Aorta (tissue), 5 donors: ENCODE results near the gene NOM1. TPM values are rescaled to one million over a fixed set of nuclear protein-coding genes. Genes with fewer than 3 reads are reported as not detected.
A peak's percentile ranks its signal among the peaks of the same experiment; 100 is the strongest.

Source experiments
- ATAC-seq: fragments of 200-7000 bp; cut with Tn5 transposase; one replicate; pipeline ENCODE4 v1.9.1; 2022; ENCODE audit warnings: moderate library complexity; ENCODE audit not compliant: low FRiP score
- DNase-seq, 2 donors: peaks; one replicate each; pipeline ENCODE4 v3.0.0-alpha.2; 2020
- H3K27ac ChIP-seq, 2 donors: one replicate each; pipeline ENCODE4 v1.5.1; 2013; ENCODE audit warnings: low read length in 2 of 2, mild to moderate bottlenecking in 2 of 2, moderate library complexity in 2 of 2, control low read depth in 1 of 2, inconsistent platforms in 1 of 2, low read depth in 1 of 2
- H3K27me3 ChIP-seq, 2 donors: one replicate each; pipeline ENCODE4 v1.6.1; 2013; ENCODE audit warnings: control low read depth in 1 of 2, low read length in 1 of 2, mild to moderate bottlenecking in 1 of 2, moderate library complexity in 1 of 2; ENCODE audit not compliant: insufficient read depth in 2 of 2, control insufficient read depth in 1 of 2
- H3K36me3 ChIP-seq, 2 donors: one replicate each; pipeline ENCODE4 v1.6.1; 2013; ENCODE audit warnings: control low read depth in 1 of 2, low read length in 1 of 2, mild to moderate bottlenecking in 1 of 2; ENCODE audit not compliant: insufficient read depth in 2 of 2, control insufficient read depth in 1 of 2
- H3K4me1 ChIP-seq, 2 donors: one replicate each; pipeline ENCODE4 v1.6.1; 2013; ENCODE audit warnings: low read length in 2 of 2, control low read depth in 1 of 2, mild to moderate bottlenecking in 1 of 2, moderate library complexity in 1 of 2; ENCODE audit not compliant: insufficient read depth in 2 of 2, control insufficient read depth in 1 of 2
- H3K4me3 ChIP-seq, 2 donors: one replicate each; pipeline ENCODE4 v1.5.1; 2013; ENCODE audit warnings: low read length in 2 of 2, control low read depth in 1 of 2, mild to moderate bottlenecking in 1 of 2
- H3K9me3 ChIP-seq: one replicate; pipeline ENCODE4 v1.6.1; 2013; ENCODE audit warnings: mild to moderate bottlenecking, low read length; ENCODE audit not compliant: control insufficient read depth
- WGBS, 2 donors: extraction: QIAGEN DNeasy Blood & Tissue Kit; methylation state at CpG; one replicate each; pipeline ENCODE4 v1.1.7; 2013; 5-methylcytosine and 5-hydroxymethylcytosine counted together
- intact Hi-C, 2 donors: fragments of 100-400 bp; cut with DNase I; formaldehyde crosslinking; loops; one replicate each; pipeline versions ENCODE4 v1.14.2 to v1.15.0; 2022
- polyA plus RNA-seq, 2 donors: library from polyadenylated mRNA; stranded (reverse); fragments of 200-250 nt; gene quantifications; one replicate each; pipeline ENCODE4 v1.2.3, GENCODE V29; 2013
- total RNA-seq, 2 donors: library from RNA; stranded (reverse); fragmentation: NEBNext Ultra II Directional; extraction: Animal tissue kit (Norgen Biotek cat#: 25700); gene quantifications; one replicate each; pipeline ENCODE4 v1.2.1, GENCODE V29; 2021
- donor health status: healthy with polysubstance abuse.
- donor health status: Bipolar disorder and iron deficiency.
- donor health status: DM: no; HTN: no; CAD: no.
- donor health status: DM: no; HTN: no; CAD: no.
- donor health status: DM: yes; HTN: yes; CAD: no.

The NOM1 gene
- total and polyA plus RNA-seq, 4 donors, result 4.6 to 23.5 (median 14.9) TPM

DNA sequence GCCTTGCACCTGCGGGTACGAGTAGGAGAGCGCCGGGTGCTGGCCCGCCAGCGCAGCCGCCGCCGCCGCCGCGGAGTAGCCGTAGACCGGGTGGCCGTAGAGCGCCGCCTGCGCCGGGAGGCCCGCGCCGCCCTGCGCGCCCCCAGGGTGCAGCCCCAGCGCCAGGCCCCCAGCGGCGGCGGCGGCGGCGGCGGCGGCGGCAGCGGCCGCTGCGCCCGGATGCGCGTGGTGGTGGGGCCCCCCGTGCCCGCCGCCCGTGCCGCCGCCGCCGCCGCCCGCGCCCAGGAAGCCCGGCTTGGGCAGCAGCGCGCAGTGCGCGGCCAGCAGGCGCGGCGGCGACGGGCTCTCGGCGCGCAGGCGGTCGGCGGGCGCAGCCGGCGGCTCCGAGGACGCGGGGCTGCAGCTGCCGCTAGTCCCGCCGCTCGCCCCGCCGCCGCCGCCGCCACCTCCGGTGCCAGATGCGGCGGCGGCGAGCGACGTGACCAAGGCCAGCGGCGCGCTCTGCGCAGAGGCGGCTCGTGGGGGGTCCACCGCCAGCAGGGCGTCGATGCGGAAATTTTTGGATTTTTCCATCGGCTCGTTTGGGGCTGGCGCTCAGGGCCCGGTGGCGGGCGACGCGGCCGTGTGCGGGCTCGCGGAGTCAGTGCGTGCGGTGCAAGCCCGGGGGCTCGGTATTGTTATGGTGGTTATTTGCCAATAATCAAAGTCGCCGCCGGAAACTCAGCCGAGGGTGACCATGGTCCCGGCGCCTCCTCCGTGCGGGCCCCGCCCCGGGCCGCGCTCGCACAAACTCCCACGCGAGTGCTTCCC is 60.5 kb downstream of the NOM1 start:
- intact Hi-C loops, result no loop called here
- 1% methylated on average over 65 to 130 of the region's 130 CpGs for WGBS, 2 donors
- peak overlapping the region; percentile 18 to 45 for H3K4me3 ChIP-seq
- H3K27ac ChIP-seq, result no peak overlapping the region
- H3K27me3 ChIP-seq, result peaks cover 0 to 2% of the 10 kb centered on the region in 2 donors
- ATAC-seq (no peak), DNase-seq (no peak)
- no peaks in the 10 kb centered on the region for H3K36me3 ChIP-seq
- no peaks in the 10 kb centered on the region for H3K9me3 ChIP-seq
- no peaks in the 10 kb centered on the region for H3K4me1 ChIP-seq

DNA sequence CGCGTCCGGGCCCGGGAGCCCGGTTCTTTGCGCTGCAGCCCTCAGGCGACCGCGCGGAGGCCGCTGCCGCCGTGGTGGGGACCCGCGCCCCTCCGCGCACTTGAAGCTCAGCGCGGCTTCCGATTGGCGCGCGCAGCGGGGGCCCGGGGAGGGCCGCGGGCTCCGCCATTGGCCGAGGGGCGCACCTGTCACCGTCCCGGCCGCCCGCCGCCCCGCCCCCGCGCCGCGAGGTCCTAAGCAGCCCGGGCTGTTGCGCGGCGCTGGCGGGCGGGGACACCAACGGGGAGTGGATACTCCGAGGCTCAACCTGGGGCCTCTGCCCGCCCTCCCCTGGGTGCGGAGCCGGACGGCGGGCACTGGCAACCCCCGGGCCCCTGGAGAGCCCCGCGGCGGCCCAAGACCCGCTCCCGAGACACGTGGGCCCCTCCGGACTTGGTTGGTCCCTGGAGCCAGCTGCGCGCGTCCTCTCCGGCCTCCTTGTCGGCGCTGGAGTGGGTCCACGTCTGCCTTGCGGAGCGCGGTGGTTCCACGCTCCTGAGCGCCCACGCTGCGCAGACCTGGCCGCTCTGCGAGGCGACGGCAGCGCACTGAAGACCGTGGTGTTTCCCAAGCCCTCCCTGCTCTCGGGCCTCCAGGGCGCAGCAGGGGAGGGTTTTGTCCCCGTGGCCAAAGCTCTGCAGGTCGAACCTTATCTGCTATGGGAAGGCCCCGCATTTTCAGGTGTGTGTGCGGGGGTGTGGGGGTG is 61.2 kb downstream of the NOM1 start, which contains the start of gene MNX1:
Gene MNX1 (minus strand): TSS at position 76 of the 745 bp plus-strand sequence. CDS start 313 bp downstream, outside the sequence.
- DNase-seq, result peak in 1 of 2 donors; percentile 76
- Histone ChIP-seq H3K27ac (no peak within 1 kb of the TSS), H3K4me1 (no peaks in the 10 kb centered on the region), H3K27me3 (peaks cover 0 to 2% of the 10 kb centered on the region in 2 donors), H3K9me3 (no peaks in the 10 kb centered on the region), H3K36me3 (no peaks in the 10 kb centered on the region), H3K4me3 (peak within 1 kb of the TSS; percentile 18 to 45)
- ATAC-seq, result no peak
- 0 to 1% methylated on average over 75 to 87 of the region's 87 CpGs for WGBS, 2 donors
- intact Hi-C loops, result no loop called here

DNA sequence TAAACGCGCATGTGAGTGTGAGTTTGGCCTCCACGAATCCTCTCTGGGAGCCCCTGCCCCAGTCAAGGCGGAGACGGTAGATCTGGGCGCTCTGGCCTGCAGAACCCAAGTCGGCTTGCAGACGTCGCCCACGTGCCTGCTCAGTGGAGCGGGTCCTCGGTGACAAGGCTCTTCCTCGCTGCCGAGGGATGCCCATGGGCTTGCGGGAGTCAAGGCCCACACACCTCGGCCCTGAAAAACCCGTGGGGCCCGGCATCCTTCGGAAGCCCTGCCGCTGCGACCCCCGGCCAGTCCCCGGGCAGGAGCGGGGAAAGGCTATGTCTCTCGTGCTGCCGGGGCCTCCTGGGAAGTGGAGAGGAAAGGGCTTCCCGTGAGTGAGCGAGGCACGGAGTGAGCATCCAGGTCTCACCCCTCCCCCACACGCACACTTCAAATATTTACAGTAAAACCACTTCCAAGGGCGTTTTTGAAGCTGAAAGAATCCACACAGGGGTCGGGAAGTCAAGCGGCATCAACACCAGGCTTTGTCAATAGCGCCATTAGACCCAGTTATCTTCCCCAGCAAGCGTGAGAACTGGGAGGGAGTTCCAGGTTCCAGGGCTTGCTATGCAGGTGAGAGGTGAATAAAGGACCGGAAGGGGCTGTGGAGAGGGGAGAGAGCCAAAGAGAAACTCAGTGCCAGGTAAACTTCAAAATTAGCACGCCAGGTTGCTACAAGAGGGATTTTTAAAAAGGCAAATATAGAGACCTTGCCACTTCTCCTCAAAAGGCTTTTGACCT is 62.0 kb downstream of the NOM1 start:
- peak in 1 of 2 donors; percentile 70 for DNase-seq
- WGBS, 2 donors, result 3% methylated on average over 37 of the region's 37 CpGs
- intact Hi-C loops, result no loop called here
- Histone ChIP-seq H3K27me3 (peaks cover 0 to 2% of the 10 kb centered on the region in 2 donors), H3K36me3 (no peaks in the 10 kb centered on the region), H3K4me3 (no peak overlapping the region), H3K4me1 (no peaks in the 10 kb centered on the region), H3K27ac (no peak overlapping the region), H3K9me3 (no peaks in the 10 kb centered on the region)
- ATAC-seq, result no peak

DNA sequence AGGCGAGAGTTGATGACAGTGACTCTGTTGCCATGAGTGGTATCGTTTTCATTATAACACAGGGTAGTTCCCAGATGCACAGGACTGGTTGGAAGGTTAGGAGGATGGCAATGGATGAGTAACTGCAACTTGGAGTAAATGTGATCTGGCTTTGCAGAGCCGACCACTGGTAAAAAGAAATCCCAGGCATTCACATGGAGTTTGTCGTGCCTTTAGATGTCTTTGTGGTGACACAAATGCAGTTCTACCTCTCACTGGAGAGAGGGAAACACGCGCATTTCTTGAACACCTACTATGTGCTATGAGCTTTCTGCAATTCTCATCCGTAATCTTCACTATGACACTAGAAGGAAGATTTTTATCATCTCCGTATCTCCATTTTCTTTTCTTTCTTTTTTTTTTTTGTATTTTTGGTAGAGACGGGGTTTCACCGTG is 62.6 kb downstream of the NOM1 start:
- no peaks in the 10 kb centered on the region for H3K9me3 ChIP-seq
- no peaks in the 10 kb centered on the region for H3K4me1 ChIP-seq
- H3K27me3 ChIP-seq, result peaks cover 0 to 2% of the 10 kb centered on the region in 2 donors
- H3K36me3 ChIP-seq, result no peaks in the 10 kb centered on the region
- intact Hi-C loops, result no loop called here
- no peak for DNase-seq
- no peak for ATAC-seq
- H3K4me3 ChIP-seq, result no peak overlapping the region
- 12 to 16% methylated on average over 10 of the region's 10 CpGs for WGBS, 2 donors
- no peak overlapping the region for H3K27ac ChIP-seq

DNA sequence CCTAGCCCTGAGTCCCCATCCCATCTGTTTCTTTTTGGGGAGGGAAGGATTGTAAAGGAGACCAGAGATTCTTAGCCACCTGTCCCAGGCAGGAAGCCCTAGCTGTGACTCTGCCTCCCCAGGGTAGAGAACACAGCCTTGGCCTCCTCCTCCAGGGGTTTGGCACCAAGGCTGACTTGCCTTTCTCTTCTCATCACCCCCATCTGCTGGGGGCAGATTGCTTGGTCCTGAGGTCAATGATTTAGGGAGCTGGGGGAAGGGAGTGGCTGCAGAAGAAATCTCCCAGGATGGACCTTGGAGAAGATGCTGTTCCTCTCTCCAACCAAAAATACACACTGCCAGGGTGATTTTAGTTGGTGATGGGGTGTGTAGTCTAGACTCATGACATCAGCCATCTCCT is 63.6 kb downstream of the NOM1 start:
- no peaks in the 10 kb centered on the region for H3K9me3 ChIP-seq
- no peaks in the 10 kb centered on the region for H3K36me3 ChIP-seq
- no peak overlapping the region for H3K27ac ChIP-seq
- intact Hi-C loops, result no loop called here
- H3K4me1 ChIP-seq, result no peaks in the 10 kb centered on the region
- DNase-seq (no peak), ATAC-seq (no peak)
- no peak overlapping the region for H3K4me3 ChIP-seq
- peaks cover 0 to 2% of the 10 kb centered on the region in 2 donors for H3K27me3 ChIP-seq

DNA sequence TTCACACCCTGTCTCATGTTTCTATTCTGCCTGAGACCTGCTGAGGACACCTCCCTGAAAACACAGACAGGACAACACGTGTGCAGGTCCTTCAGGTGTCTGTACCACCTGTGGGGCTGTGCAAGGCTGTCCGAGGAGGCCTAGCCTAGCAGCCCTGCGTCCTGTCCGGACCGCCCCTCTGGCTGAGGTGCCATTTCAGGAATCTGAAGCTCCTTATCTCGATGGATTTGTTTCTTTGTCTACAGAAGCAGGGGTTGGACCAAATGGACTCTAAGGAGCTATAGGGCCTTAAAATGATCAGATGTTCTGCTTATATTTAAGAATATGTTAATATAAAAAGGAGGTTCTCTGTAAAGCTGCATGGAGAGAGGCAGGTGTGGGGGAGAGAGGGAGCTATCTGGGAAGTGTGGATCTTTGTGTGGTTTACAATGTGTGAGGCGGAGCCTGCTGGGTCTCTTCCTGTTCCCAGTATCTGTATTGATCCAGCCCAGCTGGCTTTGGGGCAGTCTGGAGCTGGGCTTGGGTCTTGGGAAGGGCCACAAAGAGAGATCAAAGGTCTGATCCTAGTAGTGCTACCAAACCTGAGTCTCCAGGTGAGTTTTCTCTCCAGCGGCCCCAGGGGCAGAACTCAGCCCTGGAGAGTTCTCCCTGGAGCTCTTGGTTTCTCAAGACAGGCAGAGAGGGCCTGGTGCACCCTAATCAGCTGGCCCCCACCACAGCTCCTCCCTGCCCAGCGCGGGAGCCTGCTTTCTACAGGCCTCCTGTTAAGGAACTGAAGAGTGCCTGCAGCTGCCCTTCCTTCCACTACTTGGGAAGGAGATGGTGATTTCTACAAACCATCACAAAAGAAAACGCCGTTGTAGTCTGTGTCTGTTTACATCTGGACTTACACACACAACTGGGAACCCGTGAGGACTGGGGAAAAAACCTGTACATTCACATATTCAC is 64.4 kb downstream of the NOM1 start:
- Histone ChIP-seq H3K27ac (no peak overlapping the region), H3K36me3 (no peaks in the 10 kb centered on the region), H3K4me3 (no peak overlapping the region), H3K27me3 (peaks cover 0 to 2% of the 10 kb centered on the region in 2 donors), H3K9me3 (no peaks in the 10 kb centered on the region), H3K4me1 (no peaks in the 10 kb centered on the region)
- ATAC-seq (no peak), DNase-seq (no peak)
- WGBS, 2 donors, result 39 to 46% methylated on average over 13 of the region's 13 CpGs
- intact Hi-C loops, result no loop called here

DNA sequence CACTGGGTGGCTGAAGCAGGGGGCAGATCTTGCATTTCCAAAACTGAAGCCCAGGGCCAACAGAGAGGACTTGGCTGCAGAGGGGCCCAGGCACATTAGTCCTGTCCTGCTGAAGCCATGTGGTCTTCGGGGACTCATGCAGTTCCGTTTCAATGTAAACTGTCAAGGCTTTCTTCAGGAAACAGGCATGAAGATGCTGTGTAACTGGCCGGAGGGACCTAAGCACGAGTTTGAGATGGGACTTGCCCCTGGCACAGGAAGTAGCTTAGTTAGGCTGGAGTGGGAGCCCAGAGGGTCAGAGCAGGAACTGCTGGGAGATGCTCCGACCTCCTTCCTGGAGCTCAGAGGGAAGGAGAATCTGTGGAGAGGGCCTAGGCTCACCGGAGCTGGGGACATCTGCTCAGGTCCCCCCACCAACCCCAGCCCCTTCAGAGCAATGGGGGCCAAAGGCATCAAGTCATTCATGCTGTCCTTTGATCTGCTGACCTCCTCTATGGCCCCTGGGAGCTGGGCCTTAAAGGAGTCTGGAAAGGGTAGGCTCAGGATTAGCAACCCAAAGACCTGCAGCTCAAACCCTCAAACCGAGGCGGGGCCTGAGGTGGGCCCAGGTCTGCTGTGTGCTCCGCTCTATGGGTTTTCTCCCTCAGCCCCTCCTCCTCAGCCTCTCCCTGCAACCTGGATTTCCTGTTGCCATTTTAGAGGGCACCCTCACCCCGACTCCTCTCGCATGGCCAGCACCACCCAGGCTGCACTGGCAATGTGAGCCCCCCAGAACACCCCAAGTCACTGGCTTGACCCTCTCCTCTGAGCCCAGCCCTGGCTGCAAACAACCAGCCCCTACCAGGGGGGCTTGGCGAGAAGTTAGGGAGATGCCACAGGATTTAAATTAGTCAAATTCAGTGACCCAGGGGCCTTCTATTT is 65.4 kb downstream of the NOM1 start:
- 34 to 39% methylated on average over 12 of the region's 12 CpGs for WGBS, 2 donors

More for the DNA sequence above, 65.4 kb downstream of the NOM1 start:
- DNase-seq (no peak), ATAC-seq (no peak)
- Histone ChIP-seq H3K4me1 (no peaks in the 10 kb centered on the region), H3K27me3 (peaks cover 0 to 2% of the 10 kb centered on the region in 2 donors), H3K27ac (no peak overlapping the region), H3K36me3 (no peaks in the 10 kb centered on the region), H3K4me3 (no peak overlapping the region), H3K9me3 (no peaks in the 10 kb centered on the region)
- intact Hi-C loops, result no loop called here
